ENCODE results near the gene DIPK1A. TPM values are rescaled to one million over a fixed set of nuclear protein-coding genes. Genes with fewer than 3 reads are reported as not detected.

DIPK1A gene
- total RNA-seq, 2 experiments from 2014 or later = 17.7 to 19.1 TPM

DNA sequence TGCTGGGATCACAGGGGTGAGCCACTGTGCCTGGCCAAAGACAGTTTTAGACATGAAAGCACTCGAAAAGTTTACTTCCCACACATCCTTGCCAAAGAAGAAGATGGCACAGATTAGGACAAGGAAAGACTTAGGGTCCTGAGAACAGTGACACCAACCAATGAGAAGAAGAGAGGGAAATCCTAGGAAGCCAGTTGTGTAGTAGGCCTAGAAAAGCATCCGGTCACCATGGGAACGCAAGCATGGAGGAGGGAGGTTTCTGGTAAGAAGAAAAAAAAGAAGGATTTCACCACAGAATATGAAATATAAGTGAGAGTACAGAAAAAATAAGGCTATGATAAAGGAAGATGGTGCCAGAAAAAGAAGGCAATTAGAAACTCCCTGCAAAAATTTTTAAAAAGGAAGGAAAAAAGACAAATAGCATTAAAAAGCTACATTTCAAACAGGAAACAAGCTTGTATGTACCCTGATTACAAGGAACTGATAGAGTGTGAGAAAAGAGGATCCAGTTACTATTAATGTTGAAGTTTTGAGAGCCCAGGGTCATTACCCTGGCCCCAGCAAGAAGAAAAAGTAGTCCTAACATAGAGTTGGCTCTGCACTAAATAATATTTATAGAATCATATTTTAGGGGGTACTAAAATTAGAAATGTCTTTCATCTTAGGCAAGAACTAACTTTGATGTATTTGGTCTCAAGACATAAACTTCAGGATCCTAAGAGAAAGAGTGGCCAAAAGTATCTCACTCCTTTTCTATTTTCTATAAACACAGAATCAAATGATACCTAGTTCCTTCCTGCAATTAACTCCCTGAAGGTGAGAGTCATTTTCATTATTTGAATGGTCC is 16.1 kb downstream of the DIPK1A start:
- POLR2A ChIA-PET = no interaction called here
- CTCF ChIA-PET = interaction anchor here (1.1 to 1.9 kb wide), 3 partner anchors 11 to 49 kb away, joined by 4 to 6 read pairs (median 4); no protein-coding TSS in a partner anchor
- Mint-ChIP-seq H3K27me3 (no peaks in the 10 kb centered on the region), H3K36me3 (ENCODE audit: low read depth) (peaks cover 14% of the 10 kb centered on the region), H3K4me3 (no peak overlapping the region), H3K9me3 (no peaks in the 10 kb centered on the region), H3K4me1 (peaks cover 41% of the 10 kb centered on the region), H3K27ac (peak overlapping the region; percentile 61)
- no peak for DNase-seq

GRCh38 chr1:92943502-92943847 is 17.8 kb downstream of the DIPK1A start:
- ChIA-PET POLR2A (no interaction called here), CTCF (interaction anchor here (0.5 to 1.9 kb wide), 6 partner anchors 9 to 60 kb away, joined by 3 to 6 read pairs (median 3); no protein-coding TSS in a partner anchor)
- DNase-seq = no peak
- Mint-ChIP-seq H3K27ac (no peak overlapping the region), H3K27me3 (no peaks in the 10 kb centered on the region), H3K36me3 (ENCODE audit: low read depth) (peaks cover 17% of the 10 kb centered on the region), H3K9me3 (no peaks in the 10 kb centered on the region), H3K4me3 (no peak overlapping the region), H3K4me1 (peaks cover 41% of the 10 kb centered on the region)

- Mint-ChIP-seq H3K27ac (no peak overlapping the region), H3K36me3 (ENCODE audit: low read depth) (peaks cover 15% of the 10 kb centered on the region), H3K27me3 (no peaks in the 10 kb centered on the region), H3K4me3 (no peak overlapping the region), H3K9me3 (no peaks in the 10 kb centered on the region), H3K4me1 (peaks cover 45% of the 10 kb centered on the region)
- DNase-seq = no peak
- ChIA-PET POLR2A (no interaction called here), CTCF (interaction anchor here (1.7 kb wide), 1 partner anchor 19 kb away, joined by 3 read pairs; no protein-coding TSS in a partner anchor)
These were observed 20.7 kb downstream of the DIPK1A start for GRCh38 chr1:92940541-92940940.

DNA sequence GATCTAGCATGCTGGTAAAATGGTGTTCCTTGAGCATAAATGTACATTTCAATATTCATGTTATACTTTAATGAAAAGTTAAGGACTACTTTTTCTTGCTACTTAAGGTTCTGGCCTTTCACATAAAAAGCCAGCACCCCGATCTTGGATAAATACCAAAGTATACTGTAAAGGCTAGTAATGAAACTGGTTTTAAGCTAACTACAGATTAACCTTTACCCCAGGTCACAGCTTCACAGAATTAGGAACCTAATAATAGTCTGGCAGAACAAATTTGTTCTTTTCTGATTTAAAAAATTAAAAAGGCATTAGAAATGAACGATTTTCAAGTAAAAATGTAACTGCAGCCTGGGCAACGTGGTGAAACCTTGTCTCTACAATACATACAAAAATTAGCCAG is 23.5 kb downstream of the DIPK1A start:
- ChIA-PET CTCF (interaction anchor here (0.6 to 1.2 kb wide), 2 partner anchors 22 to 78 kb away, joined by 3 read pairs; no protein-coding TSS in a partner anchor), POLR2A (interaction anchor here (0.7 kb wide), 1 partner anchor 36 kb away, joined by 3 read pairs; no protein-coding TSS in a partner anchor)
- no peaks in the 10 kb centered on the region for H3K27me3 Mint-ChIP-seq
- H3K9me3 Mint-ChIP-seq = peaks cover under 1% of the 10 kb centered on the region
- peaks cover 17% of the 10 kb centered on the region for H3K36me3 Mint-ChIP-seq (ENCODE audit: low read depth)
- peaks cover 36% of the 10 kb centered on the region for H3K4me1 Mint-ChIP-seq
- DNase-seq = no peak
- H3K4me3 Mint-ChIP-seq = no peak overlapping the region
- no peak overlapping the region for H3K27ac Mint-ChIP-seq

DNA sequence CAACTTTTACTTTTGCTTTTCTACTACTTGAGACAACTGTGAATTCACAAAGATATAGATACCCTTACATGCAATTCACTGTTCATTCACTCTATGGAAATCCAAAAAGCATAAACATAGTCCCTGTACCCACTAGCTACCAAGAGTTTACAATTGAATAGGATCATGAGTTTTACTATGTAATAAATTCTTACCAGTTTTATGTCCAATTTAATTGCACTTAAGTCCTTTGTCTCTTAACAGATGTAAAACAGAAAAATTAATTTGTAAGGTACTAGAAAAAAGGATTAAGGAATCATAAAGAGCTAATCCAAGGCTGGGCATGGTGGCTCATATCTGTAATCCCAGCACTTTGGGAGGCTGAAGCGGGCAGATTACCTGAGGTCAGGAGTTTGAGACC is 24.4 kb downstream of the DIPK1A start:
- Mint-ChIP-seq H3K27me3 (no peaks in the 10 kb centered on the region), H3K36me3 (ENCODE audit: low read depth) (peaks cover 19% of the 10 kb centered on the region), H3K9me3 (peaks cover 2% of the 10 kb centered on the region), H3K27ac (no peak overlapping the region), H3K4me1 (peaks cover 37% of the 10 kb centered on the region), H3K4me3 (no peak overlapping the region)
- POLR2A ChIA-PET = no interaction called here
- DNase-seq = no peak
- CTCF ChIA-PET = interaction anchor here (1.0 to 1.2 kb wide), 2 partner anchors 22 to 78 kb away, joined by 3 read pairs; no protein-coding TSS in a partner anchor

GRCh38 chr1:92934395-92935378 is 26.6 kb downstream of the DIPK1A start:
- Mint-ChIP-seq H3K9me3 (peaks cover 5% of the 10 kb centered on the region), H3K27ac (no peak overlapping the region), H3K4me3 (no peak overlapping the region), H3K4me1 (peaks cover 41% of the 10 kb centered on the region), H3K36me3 (ENCODE audit: low read depth) (peaks cover 23% of the 10 kb centered on the region), H3K27me3 (no peaks in the 10 kb centered on the region)
- ChIA-PET POLR2A (no interaction called here), CTCF (interaction anchor here (0.9 to 1.9 kb wide), 2 partner anchors 9 kb away, joined by 3 to 6 read pairs; no protein-coding TSS in a partner anchor)
- no peak for DNase-seq

DNA sequence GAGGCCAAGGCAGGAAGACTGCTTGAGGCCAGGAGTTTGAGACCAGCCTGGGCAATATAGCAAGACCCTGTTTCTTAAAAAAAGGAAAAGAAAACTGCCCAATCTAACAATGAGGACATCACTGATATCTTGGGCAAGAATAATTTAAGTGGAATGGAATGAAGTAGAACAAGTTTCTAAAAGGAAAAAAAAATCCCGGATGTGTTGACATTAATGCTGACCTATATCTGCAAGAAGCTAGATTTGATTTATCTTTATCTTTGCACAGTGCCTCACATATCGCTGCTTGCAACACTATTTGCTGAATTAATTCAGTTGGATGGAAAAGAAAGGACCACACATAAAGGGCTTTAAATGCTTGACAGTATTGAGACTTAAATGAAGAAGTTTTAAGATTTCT is 27.8 kb downstream of the DIPK1A start:
- H3K36me3 Mint-ChIP-seq (ENCODE audit: low read depth) = peaks cover 28% of the 10 kb centered on the region
- H3K27ac Mint-ChIP-seq = no peak overlapping the region
- POLR2A ChIA-PET = no interaction called here
- CTCF ChIA-PET = interaction anchor here (1.9 kb wide), 1 partner anchor 10 kb away, joined by 6 read pairs; no protein-coding TSS in a partner anchor
- H3K9me3 Mint-ChIP-seq = peaks cover 5% of the 10 kb centered on the region
- DNase-seq = no peak
- peaks cover 49% of the 10 kb centered on the region for H3K4me1 Mint-ChIP-seq
- no peak overlapping the region for H3K4me3 Mint-ChIP-seq
- H3K27me3 Mint-ChIP-seq = no peaks in the 10 kb centered on the region

DNA sequence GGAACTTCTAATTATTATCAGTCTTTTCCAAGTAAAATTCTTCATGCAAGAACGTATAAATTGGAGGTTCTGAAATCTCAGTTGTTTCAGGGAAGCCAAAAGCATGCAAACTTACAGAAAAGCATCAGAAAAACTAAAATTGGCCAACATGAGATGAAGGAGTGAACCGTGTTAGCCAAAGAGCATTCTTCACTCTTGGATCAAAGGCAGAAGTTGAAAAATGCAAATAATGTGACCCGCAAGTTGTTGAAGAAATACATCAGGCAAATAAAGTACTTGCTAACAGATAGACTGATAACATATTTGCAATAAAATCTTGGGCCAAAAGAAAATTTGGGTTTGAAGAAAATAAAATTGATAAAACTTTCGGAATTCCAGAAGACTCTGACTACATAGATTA is 29.6 kb downstream of the DIPK1A start:
- ChIA-PET CTCF (no interaction called here), POLR2A (no interaction called here)
- no peak for DNase-seq
- Mint-ChIP-seq H3K27ac (no peak overlapping the region), H3K36me3 (ENCODE audit: low read depth) (peaks cover 28% of the 10 kb centered on the region), H3K27me3 (no peaks in the 10 kb centered on the region), H3K4me1 (peaks cover 40% of the 10 kb centered on the region), H3K4me3 (no peak overlapping the region), H3K9me3 (peaks cover 5% of the 10 kb centered on the region)

- H3K4me3 Mint-ChIP-seq = no peak overlapping the region
- no peak overlapping the region for H3K27ac Mint-ChIP-seq
- H3K4me1 Mint-ChIP-seq = peaks cover 29% of the 10 kb centered on the region
- peaks cover 24% of the 10 kb centered on the region for H3K36me3 Mint-ChIP-seq (ENCODE audit: low read depth)
- ChIA-PET CTCF (interaction anchor here (0.7 to 1.4 kb wide), 2 partner anchors 9 to 31 kb away, joined by 3 to 4 read pairs; no protein-coding TSS in a partner anchor), POLR2A (no interaction called here)
- DNase-seq = no peak
- peaks cover 5% of the 10 kb centered on the region for H3K9me3 Mint-ChIP-seq
- no peaks in the 10 kb centered on the region for H3K27me3 Mint-ChIP-seq
These were observed 31.8 kb downstream of the DIPK1A start for GRCh38 chr1:92929461-92929860.

DNA sequence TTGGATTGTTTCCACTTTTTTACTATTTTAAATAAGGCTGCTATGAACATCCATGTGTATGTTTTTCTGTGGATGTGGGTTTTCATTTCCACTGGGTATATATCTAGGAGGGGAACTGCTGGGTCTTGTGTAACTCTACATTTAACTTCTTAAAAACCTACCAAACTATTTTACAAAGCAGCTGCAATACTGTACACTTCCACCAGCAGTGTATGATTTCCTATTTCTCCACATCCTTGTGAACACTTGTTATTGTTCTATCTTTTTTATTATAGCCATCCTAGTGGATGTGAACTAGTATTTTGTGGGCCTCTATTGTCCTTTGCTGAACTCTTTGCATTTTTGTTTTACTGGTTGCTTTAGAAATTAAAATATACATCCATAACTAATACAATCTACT is 33.4 kb downstream of the DIPK1A start:
- Mint-ChIP-seq H3K27me3 (no peaks in the 10 kb centered on the region), H3K4me3 (no peak overlapping the region), H3K4me1 (peaks cover 27% of the 10 kb centered on the region), H3K9me3 (peaks cover 5% of the 10 kb centered on the region), H3K36me3 (ENCODE audit: low read depth) (peaks cover 23% of the 10 kb centered on the region), H3K27ac (no peak overlapping the region)
- ChIA-PET POLR2A (no interaction called here), CTCF (interaction anchor here (1.2 kb wide), 1 partner anchor 34 kb away, joined by 6 read pairs; the partner anchor contains the start of gene DIPK1A)
- no peak for DNase-seq

DNA sequence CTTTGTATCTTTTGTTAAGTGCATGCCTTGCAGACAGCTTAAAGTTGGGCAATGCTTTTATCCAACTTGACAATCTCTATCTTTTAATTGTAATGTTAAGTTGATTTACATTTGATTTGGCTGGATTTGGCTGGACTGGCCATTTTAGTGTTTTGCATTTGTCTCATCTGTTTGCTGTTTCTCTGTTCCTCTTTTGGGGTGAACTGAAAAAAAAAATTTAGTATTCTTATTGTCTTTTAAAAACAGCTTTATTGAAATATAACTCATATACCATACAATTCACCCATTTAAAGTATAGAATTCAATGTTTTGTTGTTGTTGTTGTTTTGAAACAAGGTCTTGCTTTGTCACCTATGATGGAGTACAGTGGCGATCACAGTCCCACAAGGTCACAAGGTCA is 34.4 kb downstream of the DIPK1A start:
- ChIA-PET CTCF (interaction anchor here (0.8 to 1.4 kb wide), 3 partner anchors 24 to 44 kb away, joined by 4 to 6 read pairs (median 5); partner anchors contain the start of gene DIPK1A), POLR2A (no interaction called here)
- no peak overlapping the region for H3K27ac Mint-ChIP-seq
- peaks cover 2% of the 10 kb centered on the region for H3K9me3 Mint-ChIP-seq
- H3K27me3 Mint-ChIP-seq = no peaks in the 10 kb centered on the region
- peaks cover 25% of the 10 kb centered on the region for H3K4me1 Mint-ChIP-seq
- no peak for DNase-seq
- H3K4me3 Mint-ChIP-seq = no peak overlapping the region
- peaks cover 20% of the 10 kb centered on the region for H3K36me3 Mint-ChIP-seq (ENCODE audit: low read depth)

DNA sequence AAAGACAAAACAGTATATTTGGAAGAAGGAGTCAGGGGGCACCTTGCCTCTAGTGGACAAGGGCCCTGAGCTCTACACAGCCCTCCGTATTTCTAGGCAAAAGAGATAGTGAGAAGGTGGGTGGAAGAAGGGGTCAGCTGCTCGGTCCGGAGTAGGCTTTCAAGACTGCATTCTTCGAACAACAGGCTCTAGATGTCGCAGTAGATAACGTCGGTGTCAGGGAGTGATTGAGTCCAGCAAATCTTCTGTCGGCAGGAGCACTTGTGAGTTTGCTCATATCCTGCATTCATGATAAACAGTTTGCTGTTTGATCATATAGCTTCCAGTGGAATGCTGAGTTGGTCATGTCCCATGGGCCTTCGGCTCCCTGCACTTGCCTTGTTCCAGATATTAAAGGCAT is 36.8 kb downstream of the DIPK1A start:
- no peaks in the 10 kb centered on the region for H3K27me3 Mint-ChIP-seq
- H3K4me3 Mint-ChIP-seq = no peak overlapping the region
- CTCF ChIA-PET = interaction anchor here (0.5 to 1.6 kb wide), 3 partner anchors 10 to 1166 kb away, joined by 3 to 4 read pairs (median 3); no protein-coding TSS in a partner anchor
- H3K9me3 Mint-ChIP-seq = peaks cover 4% of the 10 kb centered on the region
- DNase-seq = no peak
- H3K4me1 Mint-ChIP-seq = peaks cover 13% of the 10 kb centered on the region
- POLR2A ChIA-PET = no interaction called here
- peaks cover 22% of the 10 kb centered on the region for H3K36me3 Mint-ChIP-seq (ENCODE audit: low read depth)
- H3K27ac Mint-ChIP-seq = no peak overlapping the region
